NCI-H82 treated with DMSO at 0.1 percent for 48 hours (cell line): Measurements from ENCODE around the gene MYO5B.

Experiments
- DNase-seq: peaks from one replicate; lab custom pipeline; 2025; ENCODE audit not compliant: unreplicated experiment; lab: John Stamatoyannopoulos, UW

The MYO5B gene

GRCh38 chr18:50022985-50023384, 172.0 kb downstream of the MYO5B start:
- DNase-seq: no peak

- no peak for DNase-seq
Observed at GRCh38 chr18:50014606-50015005, 180.3 kb downstream of the MYO5B start.

- no peak for DNase-seq
Observed at GRCh38 chr18:50013363-50014138, 181.4 kb downstream of the MYO5B start.

- DNase-seq: no peak
Observed at GRCh38 chr18:50011813-50012435, 183.0 kb downstream of the MYO5B start.

- no peak for DNase-seq
Observed at GRCh38 chr18:50009773-50010335, 185.1 kb downstream of the MYO5B start.

- no peak for DNase-seq
Observed at GRCh38 chr18:50008306-50008705, 186.6 kb downstream of the MYO5B start.

- no peak for DNase-seq
Observed at GRCh38 chr18:50006470-50007046, 188.4 kb downstream of the MYO5B start.

GRCh38 chr18:50004013-50004412, 190.9 kb downstream of the MYO5B start:
- DNase-seq: no peak

- DNase-seq: no peak
Observed at GRCh38 chr18:50002781-50003180, 192.2 kb downstream of the MYO5B start.

- no peak for DNase-seq
Observed at GRCh38 chr18:50000227-50000626, 194.7 kb downstream of the MYO5B start.

GRCh38 chr18:49999128-49999527, 195.8 kb downstream of the MYO5B start:
- DNase-seq: no peak

GRCh38 chr18:49997558-49997957, 197.4 kb downstream of the MYO5B start:
- DNase-seq: no peak

- no peak for DNase-seq
Observed at GRCh38 chr18:49994410-49994809, 200.5 kb downstream of the MYO5B start.

GRCh38 chr18:49993299-49993698, 201.6 kb downstream of the MYO5B start:
- no peak for DNase-seq

- DNase-seq: no peak
Observed at GRCh38 chr18:49988733-49989132, 206.2 kb downstream of the MYO5B start.

- DNase-seq: no peak
Observed at GRCh38 chr18:49988101-49988500, 206.8 kb downstream of the MYO5B start.

- no peak for DNase-seq
Observed at GRCh38 chr18:49985236-49985635, 209.7 kb downstream of the MYO5B start.

- DNase-seq: no peak
Observed at GRCh38 chr18:49980896-49981295, 214.1 kb downstream of the MYO5B start.

GRCh38 chr18:49976795-49977560, 218.0 kb downstream of the MYO5B start:
- DNase-seq: no peak

GRCh38 chr18:49976001-49976400, 218.9 kb downstream of the MYO5B start:
- DNase-seq: no peak

GRCh38 chr18:49974079-49974478, 220.9 kb downstream of the MYO5B start:
- DNase-seq: no peak
